G401.6 (cell line): Measurements from ENCODE around the gene FAM53A.

Experiments used
- FAIRE-seq: peaks from 2 replicates; lab custom pipeline; 2012; peaks lifted over from hg19 to GRCh38; lab: Jason Lieb, UNC

The FAM53A gene

GRCh38 chr4:1639299-1639868, 44.7 kb downstream of the FAM53A start:
- no peak for FAIRE-seq

GRCh38 chr4:1638873-1639272, 45.2 kb downstream of the FAM53A start:
- FAIRE-seq = no peak

GRCh38 chr4:1638272-1638598, 45.9 kb downstream of the FAM53A start:
- FAIRE-seq = no peak

- FAIRE-seq = no peak
Measured at GRCh38 chr4:1637580-1638271, 46.4 kb downstream of the FAM53A start.

- FAIRE-seq = no peak
Measured at GRCh38 chr4:1636490-1637211, 47.5 kb downstream of the FAM53A start.

- no peak for FAIRE-seq
Measured at GRCh38 chr4:1635464-1635863, 48.6 kb downstream of the FAM53A start.

GRCh38 chr4:1633993-1634392, 50.1 kb downstream of the FAM53A start:
- FAIRE-seq = no peak

- FAIRE-seq = no peak
Measured at GRCh38 chr4:1632109-1633104, 51.7 kb downstream of the FAM53A start.

GRCh38 chr4:1631136-1631535, 53.0 kb downstream of the FAM53A start:
- no peak for FAIRE-seq

GRCh38 chr4:1630266-1630665, 53.8 kb downstream of the FAM53A start:
- no peak for FAIRE-seq

- FAIRE-seq = no peak
Measured at GRCh38 chr4:1629699-1630083, 54.4 kb downstream of the FAM53A start.

GRCh38 chr4:1628892-1629698, 55.0 kb downstream of the FAM53A start:
- FAIRE-seq = no peak

- no peak for FAIRE-seq
Measured at GRCh38 chr4:1627417-1628313, 56.4 kb downstream of the FAM53A start.

GRCh38 chr4:1626941-1627340, 57.2 kb downstream of the FAM53A start:
- FAIRE-seq = no peak

GRCh38 chr4:1626151-1626550, 58.0 kb downstream of the FAM53A start:
- no peak for FAIRE-seq

GRCh38 chr4:1625600-1626138, 58.4 kb downstream of the FAM53A start:
- FAIRE-seq = no peak

- FAIRE-seq = no peak
Measured at GRCh38 chr4:1624519-1624910, 59.6 kb downstream of the FAM53A start.

GRCh38 chr4:1623821-1624518, 60.1 kb downstream of the FAM53A start:
- no peak for FAIRE-seq

- no peak for FAIRE-seq
Measured at GRCh38 chr4:1623400-1623799, 60.7 kb downstream of the FAM53A start.

GRCh38 chr4:1622956-1623355, 61.2 kb downstream of the FAM53A start:
- FAIRE-seq = no peak
